SK-N-SH (cell line): ENCODE results near the gene OSBP2. TPM values are rescaled to one million over a fixed set of nuclear protein-coding genes. Genes with fewer than 3 reads are reported as not detected.

ENCODE experiments used
- CTCF ChIA-PET: fragments of 300-600, 350-600 bp; formaldehyde crosslinking; extraction: SDS; loops from one replicate; lab custom pipeline; 2021; lab: Yijun Ruan, JAX
- POLR2A ChIA-PET: fragments of 350-600 bp; sonication (Branson Sonifier 250); formaldehyde crosslinking; extraction: SDS; loops from one replicate; lab custom pipeline; 2020; ENCODE audit warnings: antibody characterized with exemption, inconsistent platforms; lab: Yijun Ruan, JAX
- DNase-seq: peaks from one replicate; pipeline ENCODE4 v3.0.0; 2012
- H2AFZ ChIP-seq: fragments of 200-600 bp; sonication (generic); 2 replicates; pipeline ENCODE4 v1.8.1; 2016; ENCODE audit warnings: antibody characterized with exemption, mild to moderate bottlenecking, low read depth
- H3F3A ChIP-seq: fragments of 200-600 bp; sonication (generic); replicated peaks from 2 replicates; pipeline ENCODE3; 2016; ENCODE audit warnings: antibody characterized with exemption, mild to moderate bottlenecking; ENCODE audit not compliant: insufficient read depth
- H3K27ac ChIP-seq, 2 experiments: fragments of 200-500 bp in 1 of 2; fragments of 200-600 bp in 1 of 2; sonication (Bioruptor generic) in 1 of 2; sonication (generic), shearing (Covaris generic) in 1 of 2; 2 replicates each; pipeline versions ENCODE4 v1.5.1 to v1.6.1; 2014 to 2016; ENCODE audit warnings: low read depth in 2 of 2, inconsistent platforms in 1 of 2, low read length in 1 of 2, mild to moderate bottlenecking in 1 of 2, mixed read lengths in 1 of 2
- H3K27me3 ChIP-seq: fragments of 200-600 bp; sonication (generic), shearing (Covaris generic); 2 replicates; pipeline ENCODE4 v1.6.1; 2016; ENCODE audit warnings: mixed run types; ENCODE audit not compliant: insufficient read depth
- H3K36me3 ChIP-seq, 2 experiments: fragments of 200-500 bp in 1 of 2; fragments of 200-600 bp in 1 of 2; sonication (Bioruptor generic) in 1 of 2; sonication (generic) in 1 of 2; replicated peaks in 1 of 2; 2 replicates each; pipeline versions ENCODE3 to v1.5.1; 2014 to 2016; ENCODE audit warnings: low read length in 1 of 2, mild to moderate bottlenecking in 1 of 2; ENCODE audit not compliant: insufficient read depth in 2 of 2, control insufficient read depth in 1 of 2
- H3K4me1 ChIP-seq, 2 experiments: fragments of 200-500 bp in 1 of 2; fragments of 200-600 bp in 1 of 2; sonication (Bioruptor generic) in 1 of 2; sonication (generic), shearing (Covaris generic) in 1 of 2; 2 replicates each; pipeline versions ENCODE4 v1.5.1 to v1.6.1; 2014 to 2016; ENCODE audit warnings: low read depth in 1 of 2, low read length in 1 of 2, mixed run types in 1 of 2; ENCODE audit not compliant: insufficient read depth in 2 of 2, control insufficient read depth in 1 of 2
- H3K4me2 ChIP-seq: fragments of 200-600 bp; sonication (generic), shearing (Covaris generic); 2 replicates; pipeline ENCODE4 v1.6.1; 2017; ENCODE audit warnings: mixed run types
- H3K4me3 ChIP-seq, 2 experiments: fragments of 200-500 bp in 1 of 2; fragments of 200-600 bp in 1 of 2; sonication (Bioruptor generic) in 1 of 2; sonication (generic), shearing (Covaris generic) in 1 of 2; 2 replicates each; pipeline versions ENCODE4 v1.5.1 to v1.8.1; 2014 to 2016; ENCODE audit warnings: low read depth in 2 of 2, inconsistent platforms in 1 of 2, low read length in 1 of 2, mild to moderate bottlenecking in 1 of 2, mixed read lengths in 1 of 2, moderate library complexity in 1 of 2
- H3K79me2 ChIP-seq: fragments of 200-600 bp; sonication (generic); 2 replicates; pipeline ENCODE4 v1.8.1; 2017; ENCODE audit warnings: mild to moderate bottlenecking; ENCODE audit not compliant: insufficient read depth
- H3K9ac ChIP-seq: fragments of 200-600 bp; sonication (generic); 2 replicates; pipeline ENCODE4 v1.6.1; 2017; ENCODE audit warnings: mixed run types
- H3K9me2 ChIP-seq: fragments of 200-600 bp; sonication (generic); 2 replicates; pipeline ENCODE4 v1.6.1; 2017; ENCODE audit warnings: mixed run types
- H3K9me3 ChIP-seq: fragments of 200-600 bp; sonication (generic); 2 replicates; pipeline ENCODE4 v1.6.1; 2017; ENCODE audit warnings: mixed run types, mild to moderate bottlenecking, moderate library complexity
- H4K20me1 ChIP-seq: fragments of 200-600 bp; sonication (generic); 2 replicates; pipeline ENCODE4 v1.6.1; 2017; ENCODE audit warnings: mild to moderate bottlenecking, mixed run types; ENCODE audit not compliant: insufficient read depth
- CHD2 ChIP-seq: fragments of 150-350 bp; IDR thresholded peaks from 2 replicates; pipeline ENCODE4 v1.6.1; 2018; ENCODE audit warnings: low read length; ENCODE audit not compliant: partially characterized antibody
- GABPA ChIP-seq: IDR thresholded peaks from 2 replicates; pipeline ENCODE4 v1.4.0; 2012; ENCODE audit warnings: low read depth, mild to moderate bottlenecking
- GATA2 ChIP-seq: sonication (generic); formaldehyde crosslinking; IDR thresholded peaks from 2 replicates; pipeline ENCODE4 v1.5.0; 2020; ENCODE audit warnings: mild to moderate bottlenecking, missing genetic modification reagents
- IRF3 ChIP-seq: fragments of 150-350 bp; IDR thresholded peaks from 2 replicates; pipeline ENCODE4 v1.6.1; 2016; ENCODE audit warnings: mild to moderate bottlenecking, low read depth, low read length
- MXI1 ChIP-seq: IDR thresholded peaks from 2 replicates; pipeline ENCODE4 v1.6.1; 2012; ENCODE audit warnings: mild to moderate bottlenecking, low read depth, low read length, improper control_type of control experiment
- NFIC ChIP-seq: IDR thresholded peaks from 2 replicates; pipeline ENCODE4 v1.4.0; 2012; ENCODE audit warnings: borderline replicate concordance
- RAD21 ChIP-seq: IDR thresholded peaks from 2 replicates; pipeline ENCODE4 v1.6.1; 2012; ENCODE audit warnings: mild to moderate bottlenecking, low read length
- RCOR1 ChIP-seq: fragments of 150-350 bp; IDR thresholded peaks from 2 replicates; pipeline ENCODE4 v1.6.1; 2017; ENCODE audit warnings: antibody characterized with exemption, low read length
- TAF1 ChIP-seq: IDR thresholded peaks from 2 replicates; pipeline ENCODE4 v1.6.1; 2012; ENCODE audit warnings: low read depth, mild to moderate bottlenecking, low read length, moderate library complexity, borderline replicate concordance
- TCF12 ChIP-seq: IDR thresholded peaks from 2 replicates; pipeline ENCODE4 v1.4.0; 2012
- TEAD4 ChIP-seq: IDR thresholded peaks from 2 replicates; pipeline ENCODE4 v1.4.0; 2012; ENCODE audit warnings: mild to moderate bottlenecking, borderline replicate concordance; ENCODE audit not compliant: insufficient read depth
- YY1 ChIP-seq: IDR thresholded peaks from 2 replicates; pipeline ENCODE4 v1.4.0; 2012; ENCODE audit warnings: low read depth, mild to moderate bottlenecking
- ZBTB33 ChIP-seq: IDR thresholded peaks from 2 replicates; pipeline ENCODE4 v1.4.0; 2012; ENCODE audit warnings: low read depth, borderline replicate concordance
- WGBS: methylation state at CpG from one replicate; pipeline ENCODE4 v1.1.6; 2017; ENCODE audit warnings: low lambda C conversion rate; 5-methylcytosine and 5-hydroxymethylcytosine counted together
- polyA plus RNA-seq, 3 experiments: library from polyadenylated mRNA; depleted of rRNA; stranded (reverse); fragments of >200 nt; gene quantifications; 2 replicates each; pipeline ENCODE4 v1.2.3, GENCODE V29; 2012

The OSBP2 gene
- polyA plus RNA-seq, 1 of the 3 experiments (the other 2 are of a cell fraction) = 3.1 TPM

GRCh38 chr22:30859714-30860095, 165.0 kb downstream of the OSBP2 start:
- no peaks in the 10 kb centered on the region for H3K27me3 ChIP-seq
- H3K4me2 ChIP-seq = no peak overlapping the region
- ChIA-PET POLR2A (no interaction called here), CTCF (interaction anchor here (0.9 to 1.7 kb wide), 4 partner anchors 53 to 69 kb away, joined by 3 to 5 read pairs (median 4); no protein-coding TSS in a partner anchor)
- no peaks in the 10 kb centered on the region for H3K9me2 ChIP-seq
- no peak for DNase-seq
- H3F3A ChIP-seq = no peaks in the 10 kb centered on the region
- H3K36me3 ChIP-seq = no peaks in the 10 kb centered on the region
- no peak overlapping the region for H3K9ac ChIP-seq
- no peak overlapping the region for H2AFZ ChIP-seq
- no peak for TF ChIP-seq TCF12
- H3K27ac ChIP-seq = no peak overlapping the region
- WGBS = 71% methylated on average over 3 of the region's 7 CpGs
- H3K79me2 ChIP-seq = no peaks in the 10 kb centered on the region
- no peaks in the 10 kb centered on the region for H4K20me1 ChIP-seq
- no peaks in the 10 kb centered on the region for H3K9me3 ChIP-seq
- H3K4me1 ChIP-seq = peaks cover 0 to 28% of the 10 kb centered on the region in 2 experiments; a peak in 1 of 4 replicates
- no peak overlapping the region for H3K4me3 ChIP-seq

DNA sequence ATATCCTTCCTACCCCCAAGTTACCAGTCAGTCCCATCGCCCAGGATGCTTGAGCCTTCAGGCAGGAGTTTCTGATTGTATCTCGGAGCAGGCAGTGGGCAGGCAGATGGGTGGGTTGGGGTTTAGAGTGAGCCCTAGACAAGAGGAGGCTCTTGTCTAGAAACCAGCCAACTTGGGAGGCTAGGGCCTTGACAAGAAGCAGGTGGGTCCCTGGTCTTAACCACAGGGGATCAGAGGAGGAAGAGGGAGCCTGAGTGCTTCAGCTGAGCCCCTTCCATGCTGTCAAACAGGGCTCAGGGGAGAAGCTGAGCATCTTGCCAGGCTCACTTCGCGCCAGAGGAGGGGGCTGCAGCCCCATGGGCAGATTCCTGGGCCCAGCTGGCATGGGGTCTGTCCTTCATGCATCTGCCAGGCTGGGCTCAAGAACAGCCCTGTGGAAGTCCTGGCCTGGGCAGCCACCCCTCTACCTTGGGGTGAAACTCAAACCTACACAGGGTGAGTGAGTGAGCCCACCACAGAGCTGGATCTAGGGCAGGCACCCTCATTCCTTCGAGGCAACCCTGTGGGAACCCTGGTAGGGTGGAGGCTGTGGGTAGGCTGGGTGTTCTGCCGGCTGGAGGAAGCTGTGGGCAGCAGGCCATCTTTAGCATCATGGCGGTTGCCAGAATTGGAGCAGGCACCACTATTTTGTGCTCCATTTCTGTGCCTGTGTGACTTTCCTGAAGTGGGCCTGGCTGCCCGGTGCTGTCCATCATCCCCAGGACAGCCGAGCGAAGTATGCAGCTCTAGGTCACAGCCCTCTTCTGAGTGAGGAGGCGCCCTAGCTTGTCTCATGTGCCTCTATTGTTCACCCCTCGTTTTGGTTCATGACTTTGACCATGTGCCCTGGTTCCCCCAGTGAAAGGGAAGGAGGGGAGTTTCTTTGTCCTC, 165.8 kb downstream of the OSBP2 start:
- H3K4me2 ChIP-seq = no peak overlapping the region
- no peaks in the 10 kb centered on the region for H3F3A ChIP-seq
- peaks cover 0 to 28% of the 10 kb centered on the region in 2 experiments; a peak in 1 of 4 replicates for H3K4me1 ChIP-seq
- TF ChIP-seq IRF3 = no peak
- no peak for TF ChIP-seq ZBTB33
- TF ChIP-seq RCOR1 = no peak
- TF ChIP-seq NFIC = no peak
- no peak for TF ChIP-seq GATA2 (CRISPR knock-in tag)
- no peak for TF ChIP-seq RAD21
- no peak for TF ChIP-seq CHD2
- TF ChIP-seq TCF12 = no peak
- no peak for TF ChIP-seq TAF1
- TF ChIP-seq GABPA = no peak
- TF ChIP-seq YY1 = no peak
- TF ChIP-seq TEAD4 = no peak
- TF ChIP-seq MXI1 = no peak
- H4K20me1 ChIP-seq = no peaks in the 10 kb centered on the region
- no peak overlapping the region for H3K4me3 ChIP-seq
- no peak overlapping the region for H3K9ac ChIP-seq
- POLR2A ChIA-PET = no interaction called here
- H3K27me3 ChIP-seq = no peaks in the 10 kb centered on the region
- CTCF ChIA-PET = interaction anchor here (0.9 to 1.7 kb wide), 3 partner anchors 54 to 60 kb away, joined by 3 to 5 read pairs (median 4); no protein-coding TSS in a partner anchor
- H3K9me3 ChIP-seq = no peaks in the 10 kb centered on the region
- no peak overlapping the region for H2AFZ ChIP-seq
- H3K79me2 ChIP-seq = no peaks in the 10 kb centered on the region
- peak; percentile 32 for DNase-seq
- H3K9me2 ChIP-seq = no peaks in the 10 kb centered on the region
- WGBS = 72% methylated on average over 9 of the region's 12 CpGs
- no peaks in the 10 kb centered on the region for H3K36me3 ChIP-seq
- H3K27ac ChIP-seq = no peak overlapping the region
